KOPT-K1 (cell line): ENCODE results near the gene CTRB1.
"Not testable (repeated sequence)": the region's sequence is repeated elsewhere in the genome, so short reads cannot be mapped to it uniquely, and the experiment has no call there.

Source experiments
- H3K27ac ChIP-seq: fragments of 200-600 bp; sonication (generic); 2 replicates; pipeline ENCODE4 v1.5.1; 2016; ENCODE audit warnings: antibody characterized with exemption, mild to moderate bottlenecking, low read depth, low read length; ENCODE audit not compliant: poor library complexity, severe bottlenecking
- H3K36me3 ChIP-seq: fragments of 200-600 bp; sonication (generic); 2 replicates; pipeline ENCODE4 v1.5.1; 2017; ENCODE audit warnings: antibody characterized with exemption, mild to moderate bottlenecking, low read length, moderate library complexity; ENCODE audit not compliant: insufficient read depth
- H3K9me3 ChIP-seq: fragments of 200-600 bp; sonication (generic); 2 replicates; pipeline ENCODE4 v1.5.1; 2017; ENCODE audit warnings: antibody characterized with exemption, low read length, mild to moderate bottlenecking; ENCODE audit not compliant: insufficient read depth, poor library complexity, severe bottlenecking

CTRB1 gene

GRCh38 chr16:75238853-75239541, 20.2 kb downstream of the CTRB1 start:
- no peaks in the 10 kb centered on the region for H3K9me3 ChIP-seq
- no peaks in the 10 kb centered on the region for H3K36me3 ChIP-seq
- no peak overlapping the region for H3K27ac ChIP-seq

- no peak overlapping the region for H3K27ac ChIP-seq
- no peaks in the 10 kb centered on the region for H3K9me3 ChIP-seq
- no peaks in the 10 kb centered on the region for H3K36me3 ChIP-seq
These were observed 20.8 kb downstream of the CTRB1 start for GRCh38 chr16:75239542-75240122.

GRCh38 chr16:75240633-75241032, 21.8 kb downstream of the CTRB1 start:
- H3K9me3 ChIP-seq, H3K36me3 ChIP-seq, H3K27ac ChIP-seq: not testable (repeated sequence)

DNA sequence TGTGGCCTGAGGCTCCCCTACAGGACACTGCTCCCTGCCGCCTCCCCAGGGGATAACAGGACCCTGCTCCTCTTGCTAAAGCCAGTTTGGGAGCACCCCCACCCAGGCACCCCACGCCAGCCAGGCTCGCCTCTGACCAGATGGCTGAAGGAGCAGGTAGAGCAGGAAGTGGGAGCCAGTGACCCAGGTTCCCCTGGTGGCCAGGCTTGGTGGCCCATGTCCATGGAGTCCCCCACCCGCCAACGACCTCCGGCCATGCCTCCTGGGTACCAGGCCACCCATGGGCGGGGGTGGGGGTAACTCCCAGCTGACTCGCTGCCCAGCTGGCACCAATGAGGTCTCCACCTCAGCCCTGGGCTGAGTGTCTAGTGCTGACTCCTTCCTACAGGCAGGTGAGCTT, 22.6 kb downstream of the CTRB1 start:
- no peaks in the 10 kb centered on the region for H3K36me3 ChIP-seq
- no peaks in the 10 kb centered on the region for H3K9me3 ChIP-seq
- H3K27ac ChIP-seq = no peak overlapping the region

GRCh38 chr16:75241955-75242354, 23.2 kb downstream of the CTRB1 start:
- no peaks in the 10 kb centered on the region for H3K9me3 ChIP-seq
- no peak overlapping the region for H3K27ac ChIP-seq
- H3K36me3 ChIP-seq = no peaks in the 10 kb centered on the region

- not testable (repeated sequence) for H3K9me3 ChIP-seq, H3K36me3 ChIP-seq, H3K27ac ChIP-seq
These were observed 23.8 kb downstream of the CTRB1 start for GRCh38 chr16:75242436-75243078.

- H3K9me3 ChIP-seq = no peaks in the 10 kb centered on the region
- no peak overlapping the region for H3K27ac ChIP-seq
- H3K36me3 ChIP-seq = no peaks in the 10 kb centered on the region
These were observed 25.0 kb downstream of the CTRB1 start for GRCh38 chr16:75243667-75244224.

- Histone ChIP-seq H3K36me3 (no peaks in the 10 kb centered on the region), H3K27ac (no peak overlapping the region), H3K9me3 (no peaks in the 10 kb centered on the region)
These were observed 25.5 kb downstream of the CTRB1 start for GRCh38 chr16:75244225-75244809.

DNA sequence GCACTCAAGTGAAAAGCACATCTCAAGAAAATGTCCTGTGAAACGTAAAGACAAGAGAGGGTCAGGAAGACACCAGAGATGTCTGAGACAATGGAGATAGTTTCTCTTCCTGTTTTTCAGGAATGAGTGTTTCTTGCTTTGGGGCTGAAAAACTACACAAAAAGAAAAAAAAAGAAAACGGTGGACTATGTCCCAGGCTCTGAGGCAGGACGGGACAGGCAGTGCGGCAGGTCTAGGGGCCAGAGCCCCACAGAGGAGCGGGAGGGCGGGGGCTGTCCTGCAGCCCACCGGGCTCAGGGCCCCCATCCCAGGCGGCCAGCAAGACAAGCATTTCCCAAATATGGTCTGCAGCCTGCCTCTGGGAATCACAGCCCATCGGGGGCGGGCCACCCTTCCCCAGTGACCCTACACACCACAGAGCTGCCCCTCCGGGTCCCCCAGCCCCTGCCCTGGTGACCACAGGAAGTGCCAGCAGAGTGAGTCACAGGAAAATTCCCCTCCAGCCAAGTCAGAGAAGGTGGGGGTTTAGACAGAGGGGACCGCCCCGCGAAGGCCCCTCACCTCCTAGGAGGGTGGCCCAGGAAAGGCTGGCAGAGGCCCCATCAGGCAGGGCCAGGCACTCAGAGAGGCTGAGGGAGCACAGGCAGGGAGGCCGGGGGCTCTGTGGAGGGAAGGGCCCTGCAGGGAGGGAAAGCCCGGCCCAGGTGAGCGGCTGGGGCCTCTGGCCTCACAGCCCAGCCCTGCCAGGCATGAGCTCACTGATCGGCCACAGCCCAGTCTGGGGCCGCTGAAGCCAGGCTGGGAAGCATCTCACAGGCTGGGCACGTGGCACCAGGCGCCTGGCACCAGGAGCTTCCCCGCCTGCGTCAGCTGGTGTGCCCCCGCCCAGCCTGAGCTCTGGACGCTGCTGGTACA, 26.3 kb downstream of the CTRB1 start:
- Histone ChIP-seq H3K27ac (no peak overlapping the region), H3K9me3 (no peaks in the 10 kb centered on the region), H3K36me3 (no peaks in the 10 kb centered on the region)

GRCh38 chr16:75246504-75247205, 27.9 kb downstream of the CTRB1 start:
- no peaks in the 10 kb centered on the region for H3K9me3 ChIP-seq
- no peak overlapping the region for H3K27ac ChIP-seq
- no peaks in the 10 kb centered on the region for H3K36me3 ChIP-seq

- Histone ChIP-seq H3K36me3 (no peaks in the 10 kb centered on the region), H3K27ac (no peak overlapping the region), H3K9me3 (no peaks in the 10 kb centered on the region)
These were observed 28.5 kb downstream of the CTRB1 start for GRCh38 chr16:75247249-75247648.

- H3K27ac ChIP-seq = no peak overlapping the region
- H3K36me3 ChIP-seq = no peaks in the 10 kb centered on the region
- no peaks in the 10 kb centered on the region for H3K9me3 ChIP-seq
These were observed 29.4 kb downstream of the CTRB1 start for GRCh38 chr16:75248142-75248535.

DNA sequence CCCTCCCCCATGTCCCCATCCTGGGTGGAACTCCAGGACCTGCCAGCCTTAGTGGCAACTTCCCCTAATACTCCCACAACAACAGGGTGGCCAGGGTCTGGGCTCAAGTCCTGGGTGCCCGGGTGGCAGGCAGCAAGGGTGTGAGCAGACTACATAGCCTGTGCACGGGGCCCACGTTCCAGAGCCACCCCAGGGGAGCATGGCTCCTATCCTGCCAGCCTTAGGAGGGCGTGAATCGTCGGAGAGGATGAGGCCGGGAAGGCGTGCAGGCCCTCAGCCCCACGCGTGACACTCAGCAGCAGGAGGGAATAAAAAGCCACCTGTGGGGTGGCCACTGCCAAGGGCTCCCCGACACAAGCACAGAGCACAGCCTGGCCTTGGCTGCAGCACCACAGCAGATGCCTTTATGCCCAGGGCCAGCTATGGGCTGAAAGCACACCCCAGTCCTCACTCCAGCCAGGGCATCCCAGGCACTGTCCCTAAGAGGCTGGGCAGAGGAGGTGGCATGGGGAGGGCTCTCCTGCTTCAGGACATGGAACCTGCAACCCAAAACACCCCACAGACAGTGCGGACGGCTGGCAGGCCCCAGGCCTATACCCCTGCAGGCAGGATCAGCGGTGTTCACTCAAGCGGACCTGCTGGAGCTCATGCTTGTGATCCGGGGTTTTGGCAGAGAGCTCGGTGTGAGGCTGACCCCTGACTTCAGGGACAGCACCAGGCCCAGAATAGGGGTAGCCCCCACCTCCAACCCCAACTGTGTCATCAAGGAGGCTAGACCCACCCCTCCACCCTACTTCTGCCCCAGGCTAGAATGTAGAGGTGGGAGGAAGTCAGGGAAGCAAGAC, 30.0 kb downstream of the CTRB1 start:
- Histone ChIP-seq H3K27ac (no peak overlapping the region), H3K36me3 (no peaks in the 10 kb centered on the region), H3K9me3 (no peaks in the 10 kb centered on the region)
